B cell (primary cell): ENCODE results near the gene SGCG. TPM values are rescaled to one million over a fixed set of nuclear protein-coding genes. Genes with fewer than 3 reads are reported as not detected.

Experiments
- ATAC-seq: fragments of 200-7000 bp; cut with Tn5 transposase; one replicate; pipeline ENCODE4 v1.10.0; 2021; ENCODE audit warnings: low read depth, mild to moderate bottlenecking, moderate number of reproducible peaks, moderate library complexity
- CTCF ChIA-PET: fragments of 350-600 bp; sonication (Branson Sonifier 250); formaldehyde crosslinking; loops from one replicate; lab custom pipeline; 2021; ENCODE audit warnings: antibody characterized with exemption, inconsistent platforms; lab: Charles Lee
- POLR2A ChIA-PET: fragments of 350-600 bp; sonication (Branson Sonifier 250); formaldehyde crosslinking; loops from one replicate; lab custom pipeline; 2021; ENCODE audit warnings: antibody characterized with exemption; lab: Charles Lee
- DNase-seq: peaks from one replicate; pipeline ENCODE4 v3.0.0; 2013
- H2AFZ ChIP-seq: 2 replicates; pipeline ENCODE4 v1.6.1; 2012; ENCODE audit warnings: mild to moderate bottlenecking, low read depth, low read length; ENCODE audit not compliant: insufficient read depth, poor library complexity, severe bottlenecking
- H3K27ac ChIP-seq, 2 donors: 1 replicate in 1 of 2; 2 replicates in 1 of 2; pipeline ENCODE4 v1.5.1; 2012 to 2013; ENCODE audit warnings: low read length in 2 of 2, mild to moderate bottlenecking in 2 of 2, moderate library complexity in 1 of 2
- H3K27me3 ChIP-seq, 4 experiments: fragments of 200-600 bp in 1 of 4; sonication (generic) in 1 of 4; replicated peaks in 1 of 4; 1 replicate in 2 of 4; 2 replicates in 2 of 4; pipeline versions ENCODE4 v1.6.1 to v1.7.0; 2013 to 2016; ENCODE audit warnings: low read length in 3 of 4, mild to moderate bottlenecking in 2 of 4, mixed read lengths in 1 of 4, moderate library complexity in 1 of 4; ENCODE audit not compliant: insufficient read depth in 4 of 4, control insufficient read depth in 3 of 4; ENCODE audit errors: control extremely low read depth in 1 of 4
- H3K36me3 ChIP-seq, 2 experiments: replicated peaks in 1 of 2; 1 replicate in 1 of 2; 2 replicates in 1 of 2; pipeline versions ENCODE4 v1.6.1 to v1.7.1; 2013; ENCODE audit warnings: low read length in 1 of 2; ENCODE audit not compliant: insufficient read depth in 2 of 2, control insufficient read depth in 1 of 2; ENCODE audit errors: control extremely low read depth in 1 of 2, extremely low read depth in 1 of 2
- H3K4me1 ChIP-seq, 2 donors: fragments of 200-600 bp in 1 of 2; sonication (generic) in 1 of 2; 1 replicate in 1 of 2; 2 replicates in 1 of 2; pipeline versions ENCODE4 v1.5.1 to v1.6.1; 2013 to 2017; ENCODE audit warnings: low read length in 2 of 2; ENCODE audit not compliant: control insufficient read depth in 2 of 2, insufficient read depth in 2 of 2
- H3K4me2 ChIP-seq: replicated peaks from 2 replicates; pipeline ENCODE3; 2012; ENCODE audit warnings: mild to moderate bottlenecking, low read depth, low read length; ENCODE audit not compliant: poor library complexity, severe bottlenecking
- H3K4me3 ChIP-seq, 5 experiments: fragments of 200-600 bp in 1 of 5; sonication (generic) in 1 of 5; 1 replicate in 3 of 5; 2 replicates in 2 of 5; pipeline versions ENCODE4 v1.5.1 to v1.7.0; 2011 to 2016; ENCODE audit warnings: low read length in 4 of 5, mild to moderate bottlenecking in 4 of 5, low read depth in 2 of 5, control low read depth in 1 of 5, moderate library complexity in 1 of 5; ENCODE audit not compliant: insufficient read depth in 1 of 5; ENCODE audit errors: control extremely low read depth in 1 of 5, extremely low read depth in 1 of 5
- H3K79me2 ChIP-seq: fragments of 200-600 bp; sonication (generic); one replicate; pipeline ENCODE4 v1.6.0; 2016; ENCODE audit warnings: low read length; ENCODE audit not compliant: control insufficient read depth, insufficient read depth
- H3K9ac ChIP-seq: fragments of 200-600 bp; sonication (generic); 2 replicates; pipeline ENCODE4 v1.6.1; 2017; ENCODE audit warnings: mild to moderate bottlenecking, low read length, moderate library complexity
- H3K9me3 ChIP-seq, 3 donors: one replicate each; pipeline versions ENCODE4 v1.6.1 to v1.7.1; 2013; ENCODE audit warnings: low read length in 2 of 3; ENCODE audit not compliant: control insufficient read depth in 2 of 3, insufficient read depth in 1 of 3; ENCODE audit errors: control extremely low read depth in 1 of 3
- H4K20me1 ChIP-seq: 2 replicates; pipeline ENCODE4 v1.6.0; 2012; ENCODE audit warnings: mild to moderate bottlenecking, low read length; ENCODE audit not compliant: insufficient read depth, control insufficient read depth, poor library complexity, severe bottlenecking
- H3K27ac Mint-ChIP-seq: one replicate; pipeline ENCODE4 v1.8.0; 2021; ENCODE audit warnings: mixed read lengths
- H3K27me3 Mint-ChIP-seq: one replicate; pipeline ENCODE4 v1.8.0; 2021; ENCODE audit warnings: mixed read lengths
- H3K4me1 Mint-ChIP-seq: one replicate; pipeline ENCODE4 v1.8.0; 2021; ENCODE audit warnings: mixed read lengths
- H3K4me3 Mint-ChIP-seq: one replicate; pipeline ENCODE4 v1.8.0; 2021; ENCODE audit warnings: mixed read lengths
- H3K9me3 Mint-ChIP-seq: one replicate; pipeline ENCODE4 v1.8.0; 2022; ENCODE audit warnings: mixed read lengths; ENCODE audit not compliant: insufficient read depth
- EZH2 ChIP-seq: IDR thresholded peaks from 2 replicates; pipeline ENCODE4 v1.6.1; 2012; ENCODE audit warnings: borderline replicate concordance, low read depth, mild to moderate bottlenecking, moderate library complexity, low read length; ENCODE audit not compliant: insufficient read depth, poor library complexity, severe bottlenecking
- WGBS: methylation state at CpG from one replicate; pipeline ENCODE4 v1.1.5; 2013; ENCODE audit warnings: missing lambda C conversion rate; ENCODE audit not compliant: insufficient coverage; 5-methylcytosine and 5-hydroxymethylcytosine counted together
- intact Hi-C: fragments of 100-400 bp; cut with micrococcal nuclease; formaldehyde crosslinking; loops from one replicate; pipeline ENCODE4 v1.10.0; 2022
- polyA plus RNA-seq: library from polyadenylated mRNA; depleted of rRNA; stranded (reverse); fragments of >200 nt; gene quantifications from 2 replicates; pipeline ENCODE4 v1.2.3, GENCODE V29; 2012
- total RNA-seq, 2 donors: library from RNA; stranded (reverse); fragments of 120-200 nt in 1 of 2; gene quantifications; 1 replicate in 1 of 2; 2 replicates in 1 of 2; pipeline versions ENCODE4 v1.2.3 to v1.2.4, GENCODE V29; 2013 to 2022
- TF ChIP-seq, protein P1 (sequence below): fragments of 200-600 bp; IDR thresholded peaks from one replicate; pipeline ENCODE4 v1.8.0; 2022; ENCODE audit warnings: antibody characterized with exemption, mild to moderate bottlenecking

The SGCG gene
- total and polyA plus RNA-seq, 2 donors (not counting 1 experiment from before 2014, with no cell fraction given) = not detected

- intact Hi-C loops = no loop called here
- Mint-ChIP-seq H3K4me1 (no peaks in the 10 kb centered on the region), H3K27ac (no peak overlapping the region), H3K9me3 (peaks cover 6% of the 10 kb centered on the region), H3K4me3 (no peak overlapping the region), H3K27me3 (peaks cover 4% of the 10 kb centered on the region)
- no peak overlapping the region for H3K9ac ChIP-seq
- 25% methylated on average over 1 of the region's 4 CpGs for WGBS
- TF ChIP-seq, protein P1, sequence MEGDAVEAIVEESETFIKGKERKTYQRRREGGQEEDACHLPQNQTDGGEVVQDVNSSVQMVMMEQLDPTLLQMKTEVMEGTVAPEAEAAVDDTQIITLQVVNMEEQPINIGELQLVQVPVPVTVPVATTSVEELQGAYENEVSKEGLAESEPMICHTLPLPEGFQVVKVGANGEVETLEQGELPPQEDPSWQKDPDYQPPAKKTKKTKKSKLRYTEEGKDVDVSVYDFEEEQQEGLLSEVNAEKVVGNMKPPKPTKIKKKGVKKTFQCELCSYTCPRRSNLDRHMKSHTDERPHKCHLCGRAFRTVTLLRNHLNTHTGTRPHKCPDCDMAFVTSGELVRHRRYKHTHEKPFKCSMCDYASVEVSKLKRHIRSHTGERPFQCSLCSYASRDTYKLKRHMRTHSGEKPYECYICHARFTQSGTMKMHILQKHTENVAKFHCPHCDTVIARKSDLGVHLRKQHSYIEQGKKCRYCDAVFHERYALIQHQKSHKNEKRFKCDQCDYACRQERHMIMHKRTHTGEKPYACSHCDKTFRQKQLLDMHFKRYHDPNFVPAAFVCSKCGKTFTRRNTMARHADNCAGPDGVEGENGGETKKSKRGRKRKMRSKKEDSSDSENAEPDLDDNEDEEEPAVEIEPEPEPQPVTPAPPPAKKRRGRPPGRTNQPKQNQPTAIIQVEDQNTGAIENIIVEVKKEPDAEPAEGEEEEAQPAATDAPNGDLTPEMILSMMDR = no peak
- no peak for TF ChIP-seq EZH2
- H3K4me3 ChIP-seq = no peak overlapping the region
- no peaks in the 10 kb centered on the region for H3K36me3 ChIP-seq
- CTCF ChIA-PET = no interaction called here
- no peaks in the 10 kb centered on the region for H3K4me1 ChIP-seq
- H3K27ac ChIP-seq = no peak overlapping the region
- POLR2A ChIA-PET = no interaction called here
- DNase-seq (no peak), ATAC-seq (no peak)
- H3K27me3 ChIP-seq = no peaks in the 10 kb centered on the region
- H2AFZ ChIP-seq = no peak overlapping the region
- H3K9me3 ChIP-seq = peaks cover 0 to 13% (median 2%) of the 10 kb centered on the region in 3 donors
- H3K4me2 ChIP-seq = no peak overlapping the region
- H4K20me1 ChIP-seq = no peaks in the 10 kb centered on the region
- H3K79me2 ChIP-seq = no peaks in the 10 kb centered on the region
These were observed 31.9 kb downstream of the SGCG start for GRCh38 chr13:23212671-23213070.

DNA sequence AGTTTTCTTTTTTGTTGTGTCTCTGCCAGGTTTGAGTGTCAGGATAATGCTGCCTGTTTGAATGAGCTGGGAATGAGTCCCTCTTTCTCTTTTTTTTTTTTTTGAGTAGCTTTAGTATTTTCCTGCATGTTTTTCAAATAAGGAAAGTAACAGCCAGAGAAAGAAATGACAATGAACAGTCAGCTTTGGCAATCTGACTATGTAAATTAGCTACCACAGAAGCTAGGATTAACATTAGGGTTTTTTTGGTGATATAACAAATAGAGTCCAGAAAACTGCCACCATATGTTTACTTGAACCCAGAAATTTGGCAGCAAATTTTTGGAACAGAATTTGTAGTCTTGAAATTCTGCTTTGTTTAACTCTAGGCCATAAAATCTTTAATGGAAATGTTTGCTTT, 50.5 kb downstream of the SGCG start:
- no peak for DNase-seq
- no peak overlapping the region for H3K4me2 ChIP-seq
- intact Hi-C loops = no loop called here
- H3K27ac Mint-ChIP-seq = no peak overlapping the region
- H3K79me2 ChIP-seq = no peaks in the 10 kb centered on the region
- H3K27me3 ChIP-seq = no peaks in the 10 kb centered on the region
- H3K27me3 Mint-ChIP-seq = peaks cover 7% of the 10 kb centered on the region
- no peak overlapping the region for H2AFZ ChIP-seq
- CTCF ChIA-PET = no interaction called here
- H3K36me3 ChIP-seq = no peaks in the 10 kb centered on the region
- H3K9ac ChIP-seq = no peak overlapping the region
- no peak overlapping the region for H3K4me3 ChIP-seq
- H3K9me3 Mint-ChIP-seq = no peaks in the 10 kb centered on the region
- H3K4me1 ChIP-seq = no peaks in the 10 kb centered on the region
- no peak for TF ChIP-seq EZH2
- TF ChIP-seq, protein P1 = no peak
- H3K27ac ChIP-seq = no peak overlapping the region
- no peaks in the 10 kb centered on the region for H4K20me1 ChIP-seq
- no peak for ATAC-seq
- H3K4me3 Mint-ChIP-seq = no peak overlapping the region
- no peaks in the 10 kb centered on the region for H3K4me1 Mint-ChIP-seq
- peaks cover 0 to 1% (median 0%) of the 10 kb centered on the region in 3 donors for H3K9me3 ChIP-seq
- POLR2A ChIA-PET = no interaction called here
